HEK293 (cell line): ENCODE data around the gene CLEC16A.

Experiments
- CTCF ChIA-PET: fragments of 350-600 bp; formaldehyde crosslinking; extraction: SDS; loops from one replicate; lab custom pipeline; 2021; ENCODE audit warnings: antibody characterized with exemption; lab: Yijun Ruan, JAX
- POLR2A ChIA-PET: fragments of 300-600 bp; formaldehyde crosslinking; extraction: SDS; loops from one replicate; lab custom pipeline; 2020; ENCODE audit warnings: antibody characterized with exemption, inconsistent platforms; lab: Yijun Ruan, JAX
- H3K27ac ChIP-seq: fragments of 200-500 bp; sonication (Bioruptor generic); 2 replicates; pipeline ENCODE4 v1.5.1; 2014; ENCODE audit warnings: low read depth, low read length, control low read depth, inconsistent platforms; ENCODE audit errors: extremely low read depth
- H3K36me3 ChIP-seq, 2 experiments: fragments of 200-500 bp in 1 of 2; sonication (Bioruptor generic) in 1 of 2; 1 replicate in 1 of 2; 2 replicates in 1 of 2; pipeline ENCODE4 v1.5.1; 2014 to 2017; ENCODE audit warnings: inconsistent platforms in 2 of 2, low read length in 2 of 2; ENCODE audit not compliant: control insufficient read depth in 2 of 2, insufficient read depth in 1 of 2
- H3K4me1 ChIP-seq: fragments of 200-500 bp; sonication (Bioruptor generic); 2 replicates; pipeline ENCODE4 v1.5.1; 2014; ENCODE audit warnings: mild to moderate bottlenecking, low read length, inconsistent platforms; ENCODE audit not compliant: control insufficient read depth, insufficient read depth
- H3K4me3 ChIP-seq: 2 replicates; pipeline ENCODE4 v1.5.1; 2011; ENCODE audit warnings: low read depth, mild to moderate bottlenecking, control low read depth, low read length, moderate library complexity
- H3K9me3 ChIP-seq: fragments of 200-500 bp; sonication (Bioruptor generic); 2 replicates; pipeline ENCODE4 v1.5.1; 2014; ENCODE audit warnings: low read depth, low read length, inconsistent platforms; ENCODE audit not compliant: control insufficient read depth, insufficient read depth
- GFI1B ChIP-seq: fragments of 450-650 bp; formaldehyde crosslinking; IDR thresholded peaks from 2 replicates; pipeline ENCODE4 v1.5.1; 2016; ENCODE audit warnings: missing biosample characterization, missing genetic modification characterization
- IKZF3 ChIP-seq: fragments of 450-650 bp; IDR thresholded peaks from 2 replicates; pipeline ENCODE4 v1.5.0; 2018; ENCODE audit warnings: missing biosample characterization, mild to moderate bottlenecking, missing genetic modification characterization, moderate library complexity
- PRDM1 ChIP-seq: fragments of 450-650 bp; formaldehyde crosslinking; IDR thresholded peaks from 2 replicates; pipeline ENCODE4; 2016; ENCODE audit warnings: missing biosample characterization, missing genetic modification characterization
- SETDB1 ChIP-seq: IDR thresholded peaks from one replicate; pipeline ENCODE4 v1.6.1; 2017; ENCODE audit warnings: mild to moderate bottlenecking, low read length, moderate library complexity, mixed read lengths; ENCODE audit not compliant: insufficient read length
- ZBTB10 ChIP-seq: fragments of 450-650 bp; formaldehyde crosslinking; IDR thresholded peaks from 2 replicates; pipeline ENCODE4 v1.5.1; 2016; ENCODE audit warnings: missing biosample characterization, missing genetic modification characterization
- ZBTB17 ChIP-seq: fragments of 450-650 bp; formaldehyde crosslinking; IDR thresholded peaks from 2 replicates; pipeline ENCODE4 v1.5.1; 2016; ENCODE audit warnings: missing biosample characterization, missing genetic modification characterization
- ZEB2 ChIP-seq: fragments of 450-650 bp; formaldehyde crosslinking; IDR thresholded peaks from 2 replicates; pipeline ENCODE4 v1.5.1; 2016; ENCODE audit warnings: missing biosample characterization, missing genetic modification characterization
- ZNF10 ChIP-seq: fragments of 450-650 bp; formaldehyde crosslinking; IDR thresholded peaks from 2 replicates; pipeline ENCODE4 v1.5.1; 2017; ENCODE audit warnings: missing biosample characterization, missing genetic modification characterization
- ZNF114 ChIP-seq: fragments of 450-650 bp; formaldehyde crosslinking; IDR thresholded peaks from 2 replicates; pipeline ENCODE4 v1.5.0; 2017; ENCODE audit warnings: missing biosample characterization, missing genetic modification characterization
- ZNF18 ChIP-seq: fragments of 450-650 bp; formaldehyde crosslinking; IDR thresholded peaks from 2 replicates; pipeline ENCODE4 v1.5.1; 2016; ENCODE audit warnings: missing biosample characterization, missing genetic modification characterization
- ZNF2 ChIP-seq: fragments of 450-650 bp; formaldehyde crosslinking; IDR thresholded peaks from 2 replicates; pipeline ENCODE4 v1.5.1; 2016; ENCODE audit warnings: missing biosample characterization, missing genetic modification characterization
- ZNF274 ChIP-seq, 2 experiments: fragments of 200-500 bp in 1 of 2; fragments of 450-650 bp in 1 of 2; sonication (Bioruptor generic) in 1 of 2; formaldehyde crosslinking in 1 of 2; IDR thresholded peaks; 2 replicates each; pipeline versions ENCODE4 v1.5.1 to v1.6.1; 2014 to 2016; ENCODE audit warnings: borderline replicate concordance in 1 of 2, inconsistent platforms in 1 of 2, low read length in 1 of 2, missing biosample characterization in 1 of 2, missing genetic modification characterization in 1 of 2
- ZNF350 ChIP-seq: fragments of 450-650 bp; formaldehyde crosslinking; IDR thresholded peaks from 2 replicates; pipeline ENCODE4 v1.5.0; 2017; ENCODE audit warnings: missing biosample characterization, mild to moderate bottlenecking, missing genetic modification characterization
- ZNF37A ChIP-seq: fragments of 450-650 bp; IDR thresholded peaks from 2 replicates; pipeline ENCODE4 v1.5.1; 2018; ENCODE audit warnings: missing biosample characterization, missing genetic modification characterization
- ZNF555 ChIP-seq: fragments of 450-650 bp; formaldehyde crosslinking; conservative IDR thresholded peaks from 2 replicates; pipeline ENCODE4 v1.5.1; 2017; ENCODE audit warnings: missing biosample characterization, mild to moderate bottlenecking, missing genetic modification characterization, inconsistent platforms
- ZNF600 ChIP-seq: fragments of 450-650 bp; formaldehyde crosslinking; IDR thresholded peaks from 2 replicates; pipeline ENCODE4 v1.5.1; 2016; ENCODE audit warnings: missing biosample characterization, missing genetic modification characterization
- ZNF624 ChIP-seq: fragments of 450-650 bp; formaldehyde crosslinking; IDR thresholded peaks from 2 replicates; pipeline ENCODE4 v1.5.1; 2017; ENCODE audit warnings: missing biosample characterization, missing genetic modification characterization
- ZNF654 ChIP-seq: fragments of 450-650 bp; formaldehyde crosslinking; IDR thresholded peaks from 2 replicates; pipeline ENCODE4 v1.5.1; 2016; ENCODE audit warnings: low read depth, missing biosample characterization, missing genetic modification characterization
- ZNF660 ChIP-seq: fragments of 450-650 bp; IDR thresholded peaks from 2 replicates; pipeline ENCODE4 v1.5.1; 2018; ENCODE audit warnings: missing biosample characterization, mild to moderate bottlenecking, missing genetic modification characterization
- ZNF670 ChIP-seq: fragments of 450-650 bp; formaldehyde crosslinking; IDR thresholded peaks from 2 replicates; pipeline ENCODE4 v1.5.1; 2016; ENCODE audit warnings: missing biosample characterization, missing genetic modification characterization, low read depth
- ZNF76 ChIP-seq: fragments of 450-650 bp; formaldehyde crosslinking; IDR thresholded peaks from 2 replicates; pipeline ENCODE4; 2016; ENCODE audit warnings: low read depth, missing biosample characterization, missing genetic modification characterization, borderline replicate concordance
- ZNF843 ChIP-seq: fragments of 450-650 bp; formaldehyde crosslinking; IDR thresholded peaks from 2 replicates; pipeline ENCODE4 v1.5.1; 2016; ENCODE audit warnings: missing biosample characterization, missing genetic modification characterization
- TF ChIP-seq, protein P1 (sequence below): fragments of 450-650 bp; formaldehyde crosslinking; IDR thresholded peaks from 2 replicates; pipeline ENCODE4 v1.5.1; 2017; ENCODE audit warnings: missing biosample characterization, missing genetic modification characterization
- TF ChIP-seq, protein P2 (sequence below): fragments of 450-650 bp; formaldehyde crosslinking; IDR thresholded peaks from 2 replicates; pipeline ENCODE4 v1.5.1; 2016; ENCODE audit warnings: missing biosample characterization, missing genetic modification characterization
- TF ChIP-seq, protein P3 (sequence below): fragments of 450-650 bp; formaldehyde crosslinking; IDR thresholded peaks from 2 replicates; pipeline ENCODE4 v1.5.1; 2016; ENCODE audit warnings: missing biosample characterization, missing genetic modification characterization

CLEC16A gene

GRCh38 chr16:10964039-10964890, 19.9 kb downstream of the CLEC16A start:
- Histone ChIP-seq H3K4me3 (no peak overlapping the region), H3K4me1 (no peaks in the 10 kb centered on the region), H3K9me3 (no peaks in the 10 kb centered on the region), H3K27ac (no peak overlapping the region), H3K36me3 (peaks cover 0 to 52% of the 10 kb centered on the region in 2 experiments; a peak in 2 of 3 replicates)
- ChIA-PET CTCF (interaction anchor here (0.6 to 8.2 kb wide), 44 partner anchors 9 to 750 kb away, joined by 3 to 72 read pairs (median 4); partner anchors contain the start of gene SOCS1), POLR2A (interaction anchor here (0.5 to 3.1 kb wide), 2 partner anchors 126 to 292 kb away, joined by 6 to 13 read pairs; partner anchors contain the start of gene SOCS1)
- TF ChIP-seq ZNF555 (tag by site-specific recombination) (no peak), ZNF843 (tag by site-specific recombination) (no peak), ZNF600 (tag by site-specific recombination) (0 out of 2 replicates have a peak, but pooled peaks have one; percentile 14), ZNF2 (tag by site-specific recombination) (peak; percentile 92), ZNF76 (no peak), ZNF274 (IDR thresholded peaks at IDR 0.05; ENCODE audit: low read length) (no peak), ZNF274 (tag by site-specific recombination; IDR thresholded peaks at IDR 0.05; ENCODE audit: borderline replicate concordance) (no peak), ZBTB10 (no peak), IKZF3 (tag by site-specific recombination) (peak; percentile 51; the same call in 1 of the 2 replicates), ZNF37A (tag by site-specific recombination) (no peak), ZBTB17 (tag by site-specific recombination) (0 out of 2 replicates have a peak, but pooled peaks have one; percentile 13), ZNF10 (tag by site-specific recombination) (no peak), GFI1B (tag by site-specific recombination) (no peak), ZNF660 (tag by site-specific recombination) (peak; percentile 32; the same call in 1 of the 2 replicates), ZNF624 (tag by site-specific recombination) (no peak), ZEB2 (tag by site-specific recombination) (no peak), ZNF654 (tag by site-specific recombination) (peak; percentile 96), ZNF670 (tag by site-specific recombination) (no peak), PRDM1 (tag by site-specific recombination) (peak; percentile 86), ZNF18 (tag by site-specific recombination) (no peak), SETDB1 (no peak), ZNF350 (tag by site-specific recombination) (no peak), ZNF114 (tag by site-specific recombination) (no peak)
- TF ChIP-seq, protein P1, sequence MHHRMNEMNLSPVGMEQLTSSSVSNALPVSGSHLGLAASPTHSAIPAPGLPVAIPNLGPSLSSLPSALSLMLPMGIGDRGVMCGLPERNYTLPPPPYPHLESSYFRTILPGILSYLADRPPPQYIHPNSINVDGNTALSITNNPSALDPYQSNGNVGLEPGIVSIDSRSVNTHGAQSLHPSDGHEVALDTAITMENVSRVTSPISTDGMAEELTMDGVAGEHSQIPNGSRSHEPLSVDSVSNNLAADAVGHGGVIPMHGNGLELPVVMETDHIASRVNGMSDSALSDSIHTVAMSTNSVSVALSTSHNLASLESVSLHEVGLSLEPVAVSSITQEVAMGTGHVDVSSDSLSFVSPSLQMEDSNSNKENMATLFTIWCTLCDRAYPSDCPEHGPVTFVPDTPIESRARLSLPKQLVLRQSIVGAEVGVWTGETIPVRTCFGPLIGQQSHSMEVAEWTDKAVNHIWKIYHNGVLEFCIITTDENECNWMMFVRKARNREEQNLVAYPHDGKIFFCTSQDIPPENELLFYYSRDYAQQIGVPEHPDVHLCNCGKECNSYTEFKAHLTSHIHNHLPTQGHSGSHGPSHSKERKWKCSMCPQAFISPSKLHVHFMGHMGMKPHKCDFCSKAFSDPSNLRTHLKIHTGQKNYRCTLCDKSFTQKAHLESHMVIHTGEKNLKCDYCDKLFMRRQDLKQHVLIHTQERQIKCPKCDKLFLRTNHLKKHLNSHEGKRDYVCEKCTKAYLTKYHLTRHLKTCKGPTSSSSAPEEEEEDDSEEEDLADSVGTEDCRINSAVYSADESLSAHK (tag by site-specific recombination), result peak; percentile 68; the same call in 1 of the 2 replicates
- TF ChIP-seq, protein P2, sequence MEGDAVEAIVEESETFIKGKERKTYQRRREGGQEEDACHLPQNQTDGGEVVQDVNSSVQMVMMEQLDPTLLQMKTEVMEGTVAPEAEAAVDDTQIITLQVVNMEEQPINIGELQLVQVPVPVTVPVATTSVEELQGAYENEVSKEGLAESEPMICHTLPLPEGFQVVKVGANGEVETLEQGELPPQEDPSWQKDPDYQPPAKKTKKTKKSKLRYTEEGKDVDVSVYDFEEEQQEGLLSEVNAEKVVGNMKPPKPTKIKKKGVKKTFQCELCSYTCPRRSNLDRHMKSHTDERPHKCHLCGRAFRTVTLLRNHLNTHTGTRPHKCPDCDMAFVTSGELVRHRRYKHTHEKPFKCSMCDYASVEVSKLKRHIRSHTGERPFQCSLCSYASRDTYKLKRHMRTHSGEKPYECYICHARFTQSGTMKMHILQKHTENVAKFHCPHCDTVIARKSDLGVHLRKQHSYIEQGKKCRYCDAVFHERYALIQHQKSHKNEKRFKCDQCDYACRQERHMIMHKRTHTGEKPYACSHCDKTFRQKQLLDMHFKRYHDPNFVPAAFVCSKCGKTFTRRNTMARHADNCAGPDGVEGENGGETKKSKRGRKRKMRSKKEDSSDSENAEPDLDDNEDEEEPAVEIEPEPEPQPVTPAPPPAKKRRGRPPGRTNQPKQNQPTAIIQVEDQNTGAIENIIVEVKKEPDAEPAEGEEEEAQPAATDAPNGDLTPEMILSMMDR, result peak; percentile 84
- TF ChIP-seq, protein P3, sequence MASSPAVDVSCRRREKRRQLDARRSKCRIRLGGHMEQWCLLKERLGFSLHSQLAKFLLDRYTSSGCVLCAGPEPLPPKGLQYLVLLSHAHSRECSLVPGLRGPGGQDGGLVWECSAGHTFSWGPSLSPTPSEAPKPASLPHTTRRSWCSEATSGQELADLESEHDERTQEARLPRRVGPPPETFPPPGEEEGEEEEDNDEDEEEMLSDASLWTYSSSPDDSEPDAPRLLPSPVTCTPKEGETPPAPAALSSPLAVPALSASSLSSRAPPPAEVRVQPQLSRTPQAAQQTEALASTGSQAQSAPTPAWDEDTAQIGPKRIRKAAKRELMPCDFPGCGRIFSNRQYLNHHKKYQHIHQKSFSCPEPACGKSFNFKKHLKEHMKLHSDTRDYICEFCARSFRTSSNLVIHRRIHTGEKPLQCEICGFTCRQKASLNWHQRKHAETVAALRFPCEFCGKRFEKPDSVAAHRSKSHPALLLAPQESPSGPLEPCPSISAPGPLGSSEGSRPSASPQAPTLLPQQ (tag by site-specific recombination), result no peak; the same call in 1 of the 2 replicates
